GM10847 (cell line): ENCODE data around the gene ARPC1A.

ENCODE experiments used
- POLR2A ChIP-seq: IDR thresholded peaks from 2 replicates; pipeline ENCODE4 v1.6.1; 2011; ENCODE audit not compliant: insufficient read length; ENCODE audit errors: extremely low read depth

The ARPC1A gene

GRCh38 chr7:99362801-99363200 lies 37.1 kb downstream of the ARPC1A start:
- no peak for TF ChIP-seq POLR2A

- no peak for TF ChIP-seq POLR2A
These were observed 37.6 kb downstream of the ARPC1A start for GRCh38 chr7:99363286-99363685.

GRCh38 chr7:99365318-99366141 lies 39.8 kb downstream of the ARPC1A start:
- TF ChIP-seq POLR2A, result no peak

- TF ChIP-seq POLR2A, result no peak
These were observed 40.9 kb downstream of the ARPC1A start for GRCh38 chr7:99366646-99367045.

- TF ChIP-seq POLR2A, result no peak
These were observed 43.2 kb downstream of the ARPC1A start for GRCh38 chr7:99368750-99369389.

GRCh38 chr7:99369767-99370391 lies 44.2 kb downstream of the ARPC1A start:
- no peak for TF ChIP-seq POLR2A

GRCh38 chr7:99371376-99371920 lies 45.8 kb downstream of the ARPC1A start:
- no peak for TF ChIP-seq POLR2A

- TF ChIP-seq POLR2A, result no peak
These were observed 46.8 kb downstream of the ARPC1A start for GRCh38 chr7:99372275-99373090.

- TF ChIP-seq POLR2A, result no peak
These were observed 47.7 kb downstream of the ARPC1A start for GRCh38 chr7:99373091-99374066.

GRCh38 chr7:99374111-99375064 lies 48.7 kb downstream of the ARPC1A start, which contains the start of gene ARPC1B:
Gene ARPC1B, plus strand, starts transcription at chr7:99374730. Its CDS starts 10,985 bp downstream, at chr7:99385715.
- TF ChIP-seq POLR2A, result peak; percentile 90

- TF ChIP-seq POLR2A, result peak; percentile 59
These were observed 49.5 kb downstream of the ARPC1A start for GRCh38 chr7:99375070-99375807.

- no peak for TF ChIP-seq POLR2A
These were observed 53.4 kb downstream of the ARPC1A start for GRCh38 chr7:99379043-99379577.
